WTC11 (cell line): ENCODE measurements around the gene LRRN4. TPM values are rescaled to one million over a fixed set of nuclear protein-coding genes. Genes with fewer than 3 reads are reported as not detected.

Source experiments
- ATAC-seq: fragments of 200-7000 bp; cut with Tn5 transposase; 2 replicates; pipeline ENCODE4 v1.10.0; 2021; ENCODE audit warnings: mild to moderate bottlenecking, moderate library complexity
- CTCF ChIA-PET: fragments of 300-600 bp; sonication (Branson Sonifier 250); formaldehyde crosslinking; loops from one replicate; lab custom pipeline; 2021; ENCODE audit warnings: antibody characterized with exemption; lab: Charles Lee
- POLR2A ChIA-PET: fragments of 350-600 bp; sonication (Branson Sonifier 250); formaldehyde crosslinking; loops from one replicate; lab custom pipeline; 2021; ENCODE audit warnings: antibody characterized with exemption; lab: Charles Lee
- DNase-seq: peaks from one replicate; pipeline ENCODE4 v3.0.0; 2021; ENCODE audit warnings: low spot score
- H3K27ac Mint-ChIP-seq: 2 replicates; pipeline ENCODE4 v1.8.0; 2021; ENCODE audit warnings: mixed read lengths
- H3K27me3 Mint-ChIP-seq: 2 replicates; pipeline ENCODE4 v1.8.0; 2021; ENCODE audit warnings: low read depth, mild to moderate bottlenecking, moderate library complexity, mixed read lengths
- H3K36me3 Mint-ChIP-seq: 2 replicates; pipeline ENCODE4 v1.8.0; 2021; ENCODE audit warnings: mixed read lengths
- H3K4me1 Mint-ChIP-seq: 2 replicates; pipeline ENCODE4 v1.8.0; 2022; ENCODE audit warnings: mixed read lengths
- H3K4me3 Mint-ChIP-seq: 2 replicates; pipeline ENCODE4 v1.8.0; 2021; ENCODE audit warnings: mild to moderate bottlenecking, moderate library complexity, mixed read lengths
- H3K9me3 Mint-ChIP-seq: 2 replicates; pipeline ENCODE4 v1.8.0; 2021; ENCODE audit warnings: mixed read lengths
- CBFB ChIP-seq: sonication (generic); formaldehyde crosslinking; IDR thresholded peaks from 2 replicates; pipeline ENCODE4 v1.8.1; 2022; ENCODE audit warnings: mild to moderate bottlenecking, low read depth, missing genetic modification reagents
- CREM ChIP-seq: sonication (generic); formaldehyde crosslinking; IDR thresholded peaks from 2 replicates; pipeline ENCODE4 v1.8.1; 2022; ENCODE audit warnings: mild to moderate bottlenecking, missing genetic modification reagents, moderate library complexity
- ELF4 ChIP-seq: sonication (generic); formaldehyde crosslinking; IDR thresholded peaks from 2 replicates; pipeline ENCODE4 v1.8.1; 2022; ENCODE audit warnings: low read depth, mild to moderate bottlenecking, moderate library complexity, missing genetic modification reagents
- ESRRA ChIP-seq: sonication (generic); formaldehyde crosslinking; IDR thresholded peaks from 2 replicates; pipeline ENCODE4 v1.8.1; 2022; ENCODE audit warnings: mild to moderate bottlenecking, missing genetic modification reagents, borderline replicate concordance
- NFATC4 ChIP-seq: fragments of 250-450 bp; sonication (Bioruptor Pico); IDR thresholded peaks from 2 replicates; pipeline ENCODE4 v1.9.0; 2021; ENCODE audit warnings: mild to moderate bottlenecking
- NFE2L1 ChIP-seq: sonication (generic); formaldehyde crosslinking; IDR thresholded peaks from 2 replicates; pipeline ENCODE4 v1.8.1; 2023; ENCODE audit warnings: missing genetic modification reagents
- NFYB ChIP-seq: sonication (generic); formaldehyde crosslinking; conservative IDR thresholded peaks from 2 replicates; pipeline ENCODE4 v1.8.0; 2022; ENCODE audit warnings: low read depth, missing genetic modification reagents
- TEAD4 ChIP-seq: sonication (generic); formaldehyde crosslinking; IDR thresholded peaks from 2 replicates; pipeline ENCODE4 v1.8.0; 2022; ENCODE audit warnings: mild to moderate bottlenecking, missing genetic modification reagents
- ZNF121 ChIP-seq: sonication (generic); formaldehyde crosslinking; IDR thresholded peaks from 2 replicates; pipeline ENCODE4 v1.8.0; 2023; ENCODE audit warnings: missing genetic modification reagents
- ZNF219 ChIP-seq: sonication (generic); formaldehyde crosslinking; IDR thresholded peaks from 2 replicates; pipeline ENCODE4 v1.8.0; 2023; ENCODE audit warnings: missing genetic modification reagents, mild to moderate bottlenecking, borderline replicate concordance
- ZNF317 ChIP-seq: sonication (generic); formaldehyde crosslinking; IDR thresholded peaks from 2 replicates; pipeline ENCODE4 v1.8.1; 2023; ENCODE audit warnings: low read depth, mild to moderate bottlenecking, moderate library complexity, missing genetic modification reagents, borderline replicate concordance
- ZNF416 ChIP-seq: fragments of 250-450 bp; sonication (Bioruptor Pico); IDR thresholded peaks from 2 replicates; pipeline ENCODE4 v1.9.0; 2021; ENCODE audit warnings: mild to moderate bottlenecking, inconsistent platforms
- total RNA-seq: library from RNA; stranded (reverse); gene quantifications from 3 replicates; pipeline ENCODE4 v1.2.3, GENCODE V29; 2021
- TF ChIP-seq, protein P1 (sequence below): sonication (generic); formaldehyde crosslinking; conservative IDR thresholded peaks from 2 replicates; pipeline ENCODE4 v1.8.1; 2022; ENCODE audit warnings: mild to moderate bottlenecking, missing genetic modification reagents
- TF ChIP-seq, protein P2 (sequence below): fragments of 250-450 bp; sonication (Bioruptor Pico); IDR thresholded peaks from 2 replicates; pipeline ENCODE4 v2.1.2; 2022; ENCODE audit warnings: mild to moderate bottlenecking, moderate library complexity
- TF ChIP-seq, protein P3 (sequence below): sonication (generic); formaldehyde crosslinking; IDR thresholded peaks from 2 replicates; pipeline ENCODE4 v1.8.0; 2023; ENCODE audit warnings: mild to moderate bottlenecking, missing genetic modification reagents
- TF ChIP-seq, protein P4 (sequence below): sonication (generic); formaldehyde crosslinking; IDR thresholded peaks from 2 replicates; pipeline ENCODE4 v1.8.1; 2022; ENCODE audit warnings: missing genetic modification reagents, borderline replicate concordance
- TF ChIP-seq, protein P5 (sequence below): sonication (generic); formaldehyde crosslinking; IDR thresholded peaks from 2 replicates; pipeline ENCODE4 v1.8.1; 2022; ENCODE audit warnings: mild to moderate bottlenecking, missing genetic modification reagents, moderate library complexity, borderline replicate concordance
- TF ChIP-seq, protein P6 (sequence below): fragments of 250-450 bp; sonication (Bioruptor Pico); IDR thresholded peaks from 2 replicates; pipeline ENCODE4 v1.9.0; 2021; ENCODE audit warnings: mild to moderate bottlenecking, borderline replicate concordance
- TF ChIP-seq, protein P7 (sequence below): sonication (generic); formaldehyde crosslinking; IDR thresholded peaks from 2 replicates; pipeline ENCODE4 v1.8.0; 2022; ENCODE audit warnings: mild to moderate bottlenecking, missing genetic modification reagents

The LRRN4 gene
- total RNA-seq, 1 experiment from 2014 or later: 0.48 TPM

DNA sequence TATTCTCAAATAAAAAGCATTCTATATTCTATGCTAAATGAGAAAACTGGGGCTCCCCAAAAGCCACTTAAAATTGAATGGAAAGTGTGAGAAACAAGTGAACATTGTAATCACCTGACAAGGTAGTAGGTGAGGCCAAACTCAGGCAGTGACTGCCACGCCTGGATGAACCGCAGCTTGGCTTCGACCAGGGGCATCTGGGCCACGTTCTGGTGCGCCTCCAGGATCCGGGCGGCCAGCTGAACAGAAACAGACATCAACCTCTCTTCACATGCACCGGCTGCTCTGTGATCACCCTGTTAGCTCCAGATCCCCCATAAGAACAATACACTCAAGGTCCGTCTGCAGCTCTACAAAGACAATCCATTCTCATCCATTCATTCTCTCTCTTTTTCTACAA is 30.1 kb upstream of the LRRN4 start:
- CTCF ChIA-PET: no interaction called here

More for the DNA sequence above, 30.1 kb upstream of the LRRN4 start:
- Mint-ChIP-seq H3K4me1 (no peaks in the 10 kb centered on the region), H3K9me3 (0 out of 2 replicates have a peak, but pooled peaks cover 5% of the 10 kb centered on the region), H3K4me3 (no peak overlapping the region), H3K27me3 (no peaks in the 10 kb centered on the region), H3K36me3 (peaks cover 70% of the 10 kb centered on the region), H3K27ac (no peak overlapping the region)
- ATAC-seq (no peak), DNase-seq (no peak)
- TF ChIP-seq, protein P1, sequence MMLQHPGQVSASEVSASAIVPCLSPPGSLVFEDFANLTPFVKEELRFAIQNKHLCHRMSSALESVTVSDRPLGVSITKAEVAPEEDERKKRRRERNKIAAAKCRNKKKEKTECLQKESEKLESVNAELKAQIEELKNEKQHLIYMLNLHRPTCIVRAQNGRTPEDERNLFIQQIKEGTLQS (CRISPR knock-in tag): no peak
- TF ChIP-seq ZNF121 (no peak), NFE2L1 (CRISPR knock-in tag) (no peak), TEAD4 (CRISPR knock-in tag) (no peak), CREM (no peak), ZNF416 (CRISPR knock-in tag) (no peak), NFYB (CRISPR knock-in tag) (no peak), ZNF219 (CRISPR knock-in tag) (no peak), NFATC4 (CRISPR knock-in tag) (no peak), ESRRA (CRISPR knock-in tag) (no peak), ZNF317 (no peak), CBFB (CRISPR knock-in tag) (no peak), ELF4 (CRISPR knock-in tag) (no peak)
- TF ChIP-seq, protein P2, sequence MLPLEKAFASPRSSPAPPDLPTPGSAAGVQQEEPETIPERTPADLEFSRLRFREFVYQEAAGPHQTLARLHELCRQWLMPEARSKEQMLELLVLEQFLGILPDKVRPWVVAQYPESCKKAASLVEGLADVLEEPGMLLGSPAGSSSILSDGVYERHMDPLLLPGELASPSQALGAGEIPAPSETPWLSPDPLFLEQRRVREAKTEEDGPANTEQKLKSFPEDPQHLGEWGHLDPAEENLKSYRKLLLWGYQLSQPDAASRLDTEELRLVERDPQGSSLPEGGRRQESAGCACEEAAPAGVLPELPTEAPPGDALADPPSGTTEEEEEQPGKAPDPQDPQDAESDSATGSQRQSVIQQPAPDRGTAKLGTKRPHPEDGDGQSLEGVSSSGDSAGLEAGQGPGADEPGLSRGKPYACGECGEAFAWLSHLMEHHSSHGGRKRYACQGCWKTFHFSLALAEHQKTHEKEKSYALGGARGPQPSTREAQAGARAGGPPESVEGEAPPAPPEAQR: no peak
- TF ChIP-seq, protein P3, sequence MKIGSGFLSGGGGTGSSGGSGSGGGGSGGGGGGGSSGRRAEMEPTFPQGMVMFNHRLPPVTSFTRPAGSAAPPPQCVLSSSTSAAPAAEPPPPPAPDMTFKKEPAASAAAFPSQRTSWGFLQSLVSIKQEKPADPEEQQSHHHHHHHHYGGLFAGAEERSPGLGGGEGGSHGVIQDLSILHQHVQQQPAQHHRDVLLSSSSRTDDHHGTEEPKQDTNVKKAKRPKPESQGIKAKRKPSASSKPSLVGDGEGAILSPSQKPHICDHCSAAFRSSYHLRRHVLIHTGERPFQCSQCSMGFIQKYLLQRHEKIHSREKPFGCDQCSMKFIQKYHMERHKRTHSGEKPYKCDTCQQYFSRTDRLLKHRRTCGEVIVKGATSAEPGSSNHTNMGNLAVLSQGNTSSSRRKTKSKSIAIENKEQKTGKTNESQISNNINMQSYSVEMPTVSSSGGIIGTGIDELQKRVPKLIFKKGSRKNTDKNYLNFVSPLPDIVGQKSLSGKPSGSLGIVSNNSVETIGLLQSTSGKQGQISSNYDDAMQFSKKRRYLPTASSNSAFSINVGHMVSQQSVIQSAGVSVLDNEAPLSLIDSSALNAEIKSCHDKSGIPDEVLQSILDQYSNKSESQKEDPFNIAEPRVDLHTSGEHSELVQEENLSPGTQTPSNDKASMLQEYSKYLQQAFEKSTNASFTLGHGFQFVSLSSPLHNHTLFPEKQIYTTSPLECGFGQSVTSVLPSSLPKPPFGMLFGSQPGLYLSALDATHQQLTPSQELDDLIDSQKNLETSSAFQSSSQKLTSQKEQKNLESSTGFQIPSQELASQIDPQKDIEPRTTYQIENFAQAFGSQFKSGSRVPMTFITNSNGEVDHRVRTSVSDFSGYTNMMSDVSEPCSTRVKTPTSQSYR (CRISPR knock-in tag): no peak
- TF ChIP-seq, protein P4, sequence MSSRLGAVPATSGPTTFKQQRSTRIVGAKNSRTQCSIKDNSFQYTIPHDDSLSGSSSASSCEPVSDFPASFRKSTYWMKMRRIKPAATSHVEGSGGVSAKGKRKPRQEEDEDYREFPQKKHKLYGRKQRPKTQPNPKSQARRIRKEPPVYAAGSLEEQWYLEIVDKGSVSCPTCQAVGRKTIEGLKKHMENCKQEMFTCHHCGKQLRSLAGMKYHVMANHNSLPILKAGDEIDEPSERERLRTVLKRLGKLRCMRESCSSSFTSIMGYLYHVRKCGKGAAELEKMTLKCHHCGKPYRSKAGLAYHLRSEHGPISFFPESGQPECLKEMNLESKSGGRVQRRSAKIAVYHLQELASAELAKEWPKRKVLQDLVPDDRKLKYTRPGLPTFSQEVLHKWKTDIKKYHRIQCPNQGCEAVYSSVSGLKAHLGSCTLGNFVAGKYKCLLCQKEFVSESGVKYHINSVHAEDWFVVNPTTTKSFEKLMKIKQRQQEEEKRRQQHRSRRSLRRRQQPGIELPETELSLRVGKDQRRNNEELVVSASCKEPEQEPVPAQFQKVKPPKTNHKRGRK (CRISPR knock-in tag): no peak
- TF ChIP-seq, protein P5, sequence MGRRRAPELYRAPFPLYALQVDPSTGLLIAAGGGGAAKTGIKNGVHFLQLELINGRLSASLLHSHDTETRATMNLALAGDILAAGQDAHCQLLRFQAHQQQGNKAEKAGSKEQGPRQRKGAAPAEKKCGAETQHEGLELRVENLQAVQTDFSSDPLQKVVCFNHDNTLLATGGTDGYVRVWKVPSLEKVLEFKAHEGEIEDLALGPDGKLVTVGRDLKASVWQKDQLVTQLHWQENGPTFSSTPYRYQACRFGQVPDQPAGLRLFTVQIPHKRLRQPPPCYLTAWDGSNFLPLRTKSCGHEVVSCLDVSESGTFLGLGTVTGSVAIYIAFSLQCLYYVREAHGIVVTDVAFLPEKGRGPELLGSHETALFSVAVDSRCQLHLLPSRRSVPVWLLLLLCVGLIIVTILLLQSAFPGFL (CRISPR knock-in tag): no peak
- TF ChIP-seq, protein P6, sequence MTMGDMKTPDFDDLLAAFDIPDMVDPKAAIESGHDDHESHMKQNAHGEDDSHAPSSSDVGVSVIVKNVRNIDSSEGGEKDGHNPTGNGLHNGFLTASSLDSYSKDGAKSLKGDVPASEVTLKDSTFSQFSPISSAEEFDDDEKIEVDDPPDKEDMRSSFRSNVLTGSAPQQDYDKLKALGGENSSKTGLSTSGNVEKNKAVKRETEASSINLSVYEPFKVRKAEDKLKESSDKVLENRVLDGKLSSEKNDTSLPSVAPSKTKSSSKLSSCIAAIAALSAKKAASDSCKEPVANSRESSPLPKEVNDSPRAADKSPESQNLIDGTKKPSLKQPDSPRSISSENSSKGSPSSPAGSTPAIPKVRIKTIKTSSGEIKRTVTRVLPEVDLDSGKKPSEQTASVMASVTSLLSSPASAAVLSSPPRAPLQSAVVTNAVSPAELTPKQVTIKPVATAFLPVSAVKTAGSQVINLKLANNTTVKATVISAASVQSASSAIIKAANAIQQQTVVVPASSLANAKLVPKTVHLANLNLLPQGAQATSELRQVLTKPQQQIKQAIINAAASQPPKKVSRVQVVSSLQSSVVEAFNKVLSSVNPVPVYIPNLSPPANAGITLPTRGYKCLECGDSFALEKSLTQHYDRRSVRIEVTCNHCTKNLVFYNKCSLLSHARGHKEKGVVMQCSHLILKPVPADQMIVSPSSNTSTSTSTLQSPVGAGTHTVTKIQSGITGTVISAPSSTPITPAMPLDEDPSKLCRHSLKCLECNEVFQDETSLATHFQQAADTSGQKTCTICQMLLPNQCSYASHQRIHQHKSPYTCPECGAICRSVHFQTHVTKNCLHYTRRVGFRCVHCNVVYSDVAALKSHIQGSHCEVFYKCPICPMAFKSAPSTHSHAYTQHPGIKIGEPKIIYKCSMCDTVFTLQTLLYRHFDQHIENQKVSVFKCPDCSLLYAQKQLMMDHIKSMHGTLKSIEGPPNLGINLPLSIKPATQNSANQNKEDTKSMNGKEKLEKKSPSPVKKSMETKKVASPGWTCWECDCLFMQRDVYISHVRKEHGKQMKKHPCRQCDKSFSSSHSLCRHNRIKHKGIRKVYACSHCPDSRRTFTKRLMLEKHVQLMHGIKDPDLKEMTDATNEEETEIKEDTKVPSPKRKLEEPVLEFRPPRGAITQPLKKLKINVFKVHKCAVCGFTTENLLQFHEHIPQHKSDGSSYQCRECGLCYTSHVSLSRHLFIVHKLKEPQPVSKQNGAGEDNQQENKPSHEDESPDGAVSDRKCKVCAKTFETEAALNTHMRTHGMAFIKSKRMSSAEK (CRISPR knock-in tag): no peak
- TF ChIP-seq, protein P7, sequence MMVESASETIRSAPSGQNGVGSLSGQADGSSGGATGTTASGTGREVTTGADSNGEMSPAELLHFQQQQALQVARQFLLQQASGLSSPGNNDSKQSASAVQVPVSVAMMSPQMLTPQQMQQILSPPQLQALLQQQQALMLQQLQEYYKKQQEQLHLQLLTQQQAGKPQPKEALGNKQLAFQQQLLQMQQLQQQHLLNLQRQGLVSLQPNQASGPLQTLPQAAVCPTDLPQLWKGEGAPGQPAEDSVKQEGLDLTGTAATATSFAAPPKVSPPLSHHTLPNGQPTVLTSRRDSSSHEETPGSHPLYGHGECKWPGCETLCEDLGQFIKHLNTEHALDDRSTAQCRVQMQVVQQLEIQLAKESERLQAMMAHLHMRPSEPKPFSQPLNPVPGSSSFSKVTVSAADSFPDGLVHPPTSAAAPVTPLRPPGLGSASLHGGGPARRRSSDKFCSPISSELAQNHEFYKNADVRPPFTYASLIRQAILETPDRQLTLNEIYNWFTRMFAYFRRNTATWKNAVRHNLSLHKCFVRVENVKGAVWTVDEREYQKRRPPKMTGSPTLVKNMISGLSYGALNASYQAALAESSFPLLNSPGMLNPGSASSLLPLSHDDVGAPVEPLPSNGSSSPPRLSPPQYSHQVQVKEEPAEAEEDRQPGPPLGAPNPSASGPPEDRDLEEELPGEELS: no peak
- POLR2A ChIA-PET: no interaction called here
